ENCODE data around the gene FCRL6. TPM values are rescaled to one million over a fixed set of nuclear protein-coding genes. Genes with fewer than 3 reads are reported as not detected.

FCRL6 gene
- total and polyA plus RNA-seq, 2 donors (not counting 3 experiments of a cell fraction or from before 2014, with no cell fraction given): 0.06 TPM; not detected in 1

DNA sequence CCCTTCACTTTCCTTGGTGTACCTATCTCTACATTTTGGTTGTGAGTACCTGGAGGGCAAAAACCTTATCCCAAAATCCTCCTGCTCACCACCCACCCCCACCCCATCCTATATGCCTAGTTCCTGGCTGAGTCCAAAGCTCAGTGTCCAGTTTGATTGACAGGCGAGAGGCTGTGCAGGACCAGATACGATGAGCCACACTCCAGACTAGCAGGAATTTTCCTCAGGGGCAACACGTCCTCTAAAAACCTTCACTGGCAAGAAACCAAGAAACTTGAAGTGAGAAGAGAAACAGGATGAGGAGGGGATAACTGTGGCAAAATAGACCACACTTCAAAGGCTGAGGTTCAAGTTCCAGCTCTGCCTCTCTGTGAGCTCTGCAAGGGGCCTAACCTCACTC lies 23.4 kb downstream of the FCRL6 start:
- dilution Hi-C loops (cut with MboI; ENCODE audit: extremely low pct_ligation_motif_present, low sequenced_read_pairs) (no loop called here), intact Hi-C loops (cut with micrococcal nuclease) (no loop called here)
- ChIA-PET POLR2A (no interaction called here), CTCF (interaction anchor here (0.6 to 9.0 kb wide), 3 partner anchors 26 to 396 kb away, joined by 3 to 71 read pairs (median 3); no protein-coding TSS in a partner anchor)
- no peak overlapping the region for H3K4me3 ChIP-seq (replicated peaks in 1 of 3; ENCODE audit: insufficient read depth in 1 of 3, low read depth in 1 of 3, low read length in 3 of 3)
- H3K4me2 ChIP-seq (ENCODE audit: insufficient read depth, low read length): no peak overlapping the region
- no peaks in the 10 kb centered on the region for H3K9me1 ChIP-seq (replicated peaks; ENCODE audit: control insufficient read depth, extremely low read depth, insufficient read depth, low read length)
- TF ChIP-seq EZH2 (IDR thresholded peaks at IDR 0.05; ENCODE audit: borderline replicate concordance, low read depth, low read length, severe bottlenecking): no peak
- TF ChIP-seq FOS (IDR thresholded peaks at IDR 0.05; ENCODE audit: borderline replicate concordance, insufficient read depth, low read length): no peak
- TF ChIP-seq, protein P1, sequence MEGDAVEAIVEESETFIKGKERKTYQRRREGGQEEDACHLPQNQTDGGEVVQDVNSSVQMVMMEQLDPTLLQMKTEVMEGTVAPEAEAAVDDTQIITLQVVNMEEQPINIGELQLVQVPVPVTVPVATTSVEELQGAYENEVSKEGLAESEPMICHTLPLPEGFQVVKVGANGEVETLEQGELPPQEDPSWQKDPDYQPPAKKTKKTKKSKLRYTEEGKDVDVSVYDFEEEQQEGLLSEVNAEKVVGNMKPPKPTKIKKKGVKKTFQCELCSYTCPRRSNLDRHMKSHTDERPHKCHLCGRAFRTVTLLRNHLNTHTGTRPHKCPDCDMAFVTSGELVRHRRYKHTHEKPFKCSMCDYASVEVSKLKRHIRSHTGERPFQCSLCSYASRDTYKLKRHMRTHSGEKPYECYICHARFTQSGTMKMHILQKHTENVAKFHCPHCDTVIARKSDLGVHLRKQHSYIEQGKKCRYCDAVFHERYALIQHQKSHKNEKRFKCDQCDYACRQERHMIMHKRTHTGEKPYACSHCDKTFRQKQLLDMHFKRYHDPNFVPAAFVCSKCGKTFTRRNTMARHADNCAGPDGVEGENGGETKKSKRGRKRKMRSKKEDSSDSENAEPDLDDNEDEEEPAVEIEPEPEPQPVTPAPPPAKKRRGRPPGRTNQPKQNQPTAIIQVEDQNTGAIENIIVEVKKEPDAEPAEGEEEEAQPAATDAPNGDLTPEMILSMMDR (IDR thresholded peaks at IDR 0.05; ENCODE audit: extremely low read depth in 1 of 2, insufficient read depth in 1 of 2, low read depth in 1 of 2, low read length in 2 of 2): no peak
- TF ChIP-seq JUN (IDR thresholded peaks at IDR 0.05; ENCODE audit: borderline replicate concordance, insufficient read depth, insufficient read length, low read depth): no peak
- no peak for TF ChIP-seq POLR2AphosphoS5 (IDR thresholded peaks at IDR 0.05; ENCODE audit: insufficient read depth, low read depth, low read length)
- no peak for TF ChIP-seq POLR2A (IDR thresholded peaks at IDR 0.05; ENCODE audit: low read depth, low read length)
- TF ChIP-seq GATA2 (IDR thresholded peaks at IDR 0.05; ENCODE audit: insufficient read depth, insufficient read length, low read depth, low read length): no peak
- no peak for TF ChIP-seq MYC (IDR thresholded peaks at IDR 0.05; ENCODE audit: low read depth, low read length)
- TF ChIP-seq, protein P2, sequence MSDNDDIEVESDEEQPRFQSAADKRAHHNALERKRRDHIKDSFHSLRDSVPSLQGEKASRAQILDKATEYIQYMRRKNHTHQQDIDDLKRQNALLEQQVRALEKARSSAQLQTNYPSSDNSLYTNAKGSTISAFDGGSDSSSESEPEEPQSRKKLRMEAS (IDR thresholded peaks at IDR 0.05; ENCODE audit: insufficient read depth, insufficient read length): no peak
- no peak for DNase-seq (ENCODE audit: low read depth, low spot score)
- H3K79me2 ChIP-seq (ENCODE audit: control insufficient read depth, insufficient read depth, low read length): no peaks in the 10 kb centered on the region
- FAIRE-seq: no peak
- no peaks in the 10 kb centered on the region for H3K36me3 ChIP-seq (ENCODE audit: control insufficient read depth in 2 of 2, extremely low read depth in 1 of 2, insufficient read depth in 2 of 2, low read length in 2 of 2)
- H4K20me1 ChIP-seq (replicated peaks; ENCODE audit: control insufficient read depth, extremely low read depth, insufficient read depth, low read length): no peaks in the 10 kb centered on the region
- H3K9me3 ChIP-seq (replicated peaks; ENCODE audit: control insufficient read depth, insufficient read depth, low read length): no peaks in the 10 kb centered on the region
- BruUV-seq (replicated peaks): no TSS peak
- H3K9ac ChIP-seq (replicated peaks; ENCODE audit: extremely low read depth, insufficient read depth, low read length): no peak overlapping the region
- peaks cover 18 to 23% of the 10 kb centered on the region in 2 experiments for H3K27me3 ChIP-seq (ENCODE audit: control insufficient read depth in 2 of 2, insufficient read depth in 2 of 2, low read length in 2 of 2)
- no peak overlapping the region for H2AFZ ChIP-seq (ENCODE audit: low read depth, low read length)
- no peak overlapping the region for H3K27ac ChIP-seq (ENCODE audit: insufficient read depth, low read depth, low read length)
- no peaks in the 10 kb centered on the region for H3K4me1 ChIP-seq (ENCODE audit: control insufficient read depth, extremely low read depth, insufficient read depth, low read length)
